Measurements from ENCODE around the gene SAMD4A. TPM values are rescaled to one million over a fixed set of nuclear protein-coding genes. Genes with fewer than 3 reads are reported as not detected.

The SAMD4A gene
- total RNA-seq, 4 donors from 2014 or later = 2.9 to 19.5 (median 3.9) TPM

DNA sequence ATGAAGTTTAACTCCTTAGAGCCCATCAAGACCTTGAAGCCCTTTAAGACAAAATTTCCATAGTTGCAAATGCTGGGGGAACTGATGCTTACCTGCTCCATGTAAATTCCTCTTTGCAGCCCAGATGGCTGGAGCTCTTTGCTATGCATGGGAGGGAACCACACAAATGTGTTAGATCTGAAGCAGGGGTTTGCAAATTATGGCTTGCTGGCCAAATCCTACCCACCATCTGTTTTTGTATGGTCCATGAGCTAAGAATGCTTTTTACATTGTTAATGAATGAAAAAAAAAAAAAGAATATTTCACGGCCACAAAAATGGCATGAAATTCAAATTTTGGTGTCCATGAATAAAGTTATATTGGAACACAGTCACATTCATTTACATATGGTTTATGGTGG is 261.1 kb downstream of the SAMD4A start:
- Histone ChIP-seq H3K4me3 (no peak overlapping the region), H3K36me3 (no peaks in the 10 kb centered on the region), H3K27ac (no peak overlapping the region), H3K9me3 (peaks cover 0 to 21% (median 19%) of the 10 kb centered on the region in 3 donors), H3K27me3 (no peaks in the 10 kb centered on the region), H3K4me1 (no peaks in the 10 kb centered on the region)
- DNase-seq = no peak
- TF ChIP-seq, protein P1, sequence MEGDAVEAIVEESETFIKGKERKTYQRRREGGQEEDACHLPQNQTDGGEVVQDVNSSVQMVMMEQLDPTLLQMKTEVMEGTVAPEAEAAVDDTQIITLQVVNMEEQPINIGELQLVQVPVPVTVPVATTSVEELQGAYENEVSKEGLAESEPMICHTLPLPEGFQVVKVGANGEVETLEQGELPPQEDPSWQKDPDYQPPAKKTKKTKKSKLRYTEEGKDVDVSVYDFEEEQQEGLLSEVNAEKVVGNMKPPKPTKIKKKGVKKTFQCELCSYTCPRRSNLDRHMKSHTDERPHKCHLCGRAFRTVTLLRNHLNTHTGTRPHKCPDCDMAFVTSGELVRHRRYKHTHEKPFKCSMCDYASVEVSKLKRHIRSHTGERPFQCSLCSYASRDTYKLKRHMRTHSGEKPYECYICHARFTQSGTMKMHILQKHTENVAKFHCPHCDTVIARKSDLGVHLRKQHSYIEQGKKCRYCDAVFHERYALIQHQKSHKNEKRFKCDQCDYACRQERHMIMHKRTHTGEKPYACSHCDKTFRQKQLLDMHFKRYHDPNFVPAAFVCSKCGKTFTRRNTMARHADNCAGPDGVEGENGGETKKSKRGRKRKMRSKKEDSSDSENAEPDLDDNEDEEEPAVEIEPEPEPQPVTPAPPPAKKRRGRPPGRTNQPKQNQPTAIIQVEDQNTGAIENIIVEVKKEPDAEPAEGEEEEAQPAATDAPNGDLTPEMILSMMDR (IDR thresholded peaks at IDR 0.05) = no peak
- TF ChIP-seq POLR2A (IDR thresholded peaks at IDR 0.05) = no peak
- WGBS, 2 donors = 80 to 95% methylated on average over 1 of the region's 1 CpG
- intact Hi-C loops (cut with DNase I) = no loop called here

DNA sequence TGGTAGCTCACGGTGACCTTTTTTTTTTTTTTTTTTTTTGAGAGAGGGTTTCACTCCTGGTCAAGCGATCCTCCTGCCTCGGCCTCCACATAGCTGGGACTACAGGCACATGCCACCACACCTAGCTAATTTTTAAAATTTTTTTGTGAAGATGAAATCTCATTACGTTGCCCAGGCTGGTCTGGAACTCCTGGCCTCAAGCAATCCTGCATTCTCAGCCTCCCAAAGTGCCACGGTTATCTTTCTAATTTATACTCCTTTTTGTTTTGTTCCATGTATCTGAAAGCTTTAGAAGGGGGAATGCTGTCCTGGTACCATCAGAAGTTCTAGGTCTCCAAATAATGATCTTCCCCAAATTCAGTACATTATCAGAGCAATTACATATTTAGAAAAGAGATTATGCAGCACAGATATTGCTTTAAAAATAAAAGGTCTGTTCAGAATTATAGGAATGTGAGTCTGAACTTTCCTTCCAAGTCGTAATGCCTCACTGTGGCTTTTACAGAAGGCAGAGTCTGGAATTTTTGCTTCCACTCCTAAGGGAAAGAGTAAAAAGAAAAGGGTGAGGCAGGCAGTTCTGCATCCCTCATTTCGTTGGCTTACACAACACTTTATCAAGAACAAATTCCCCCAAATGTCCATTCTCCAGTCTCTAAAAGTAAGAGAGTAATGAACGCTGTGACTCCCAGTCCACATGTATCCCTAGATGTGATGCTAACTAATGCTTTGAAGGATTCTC is 262.7 kb downstream of the SAMD4A start:
- Histone ChIP-seq H3K27ac (no peak overlapping the region), H3K9me3 (peaks cover 0 to 8% (median 5%) of the 10 kb centered on the region in 3 donors), H3K36me3 (no peaks in the 10 kb centered on the region), H3K4me1 (no peaks in the 10 kb centered on the region), H3K4me3 (no peak overlapping the region), H3K27me3 (no peaks in the 10 kb centered on the region)
- intact Hi-C loops (cut with DNase I) = no loop called here
- no peak for DNase-seq
- TF ChIP-seq POLR2A (IDR thresholded peaks at IDR 0.05) = no peak
- TF ChIP-seq, protein P1 (IDR thresholded peaks at IDR 0.05) = no peak
- WGBS, 2 donors = 73% methylated on average over 7 to 8 of the region's 8 CpGs

DNA sequence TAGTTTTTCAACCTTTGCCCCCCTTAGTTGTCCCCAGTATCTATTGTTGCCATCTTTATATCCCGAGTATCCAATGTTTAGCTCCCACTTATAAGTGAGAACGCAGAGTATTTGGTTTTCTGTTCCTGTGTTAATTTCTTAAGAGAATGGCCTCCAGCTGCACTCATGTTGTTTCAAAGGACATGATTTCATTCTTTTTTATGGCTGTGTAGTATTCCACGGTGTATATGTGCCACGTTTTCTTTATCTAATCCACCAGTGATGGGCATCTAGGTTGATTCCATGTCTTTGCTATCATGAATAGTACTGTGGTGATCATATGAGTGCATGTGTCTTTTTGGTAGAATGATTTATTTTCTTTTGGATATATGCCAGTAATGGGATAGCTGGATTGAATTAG is 263.7 kb downstream of the SAMD4A start:
- H3K27ac ChIP-seq = no peak overlapping the region
- no peaks in the 10 kb centered on the region for H3K36me3 ChIP-seq
- WGBS, 2 donors = 93 to 97% methylated on average over 4 of the region's 4 CpGs
- DNase-seq = no peak
- TF ChIP-seq POLR2A (IDR thresholded peaks at IDR 0.05) = no peak
- TF ChIP-seq, protein P1 (IDR thresholded peaks at IDR 0.05) = no peak
- H3K4me1 ChIP-seq = no peaks in the 10 kb centered on the region
- intact Hi-C loops (cut with DNase I) = no loop called here
- no peaks in the 10 kb centered on the region for H3K27me3 ChIP-seq
- H3K4me3 ChIP-seq = no peak overlapping the region
- H3K9me3 ChIP-seq = no peaks in the 10 kb centered on the region

DNA sequence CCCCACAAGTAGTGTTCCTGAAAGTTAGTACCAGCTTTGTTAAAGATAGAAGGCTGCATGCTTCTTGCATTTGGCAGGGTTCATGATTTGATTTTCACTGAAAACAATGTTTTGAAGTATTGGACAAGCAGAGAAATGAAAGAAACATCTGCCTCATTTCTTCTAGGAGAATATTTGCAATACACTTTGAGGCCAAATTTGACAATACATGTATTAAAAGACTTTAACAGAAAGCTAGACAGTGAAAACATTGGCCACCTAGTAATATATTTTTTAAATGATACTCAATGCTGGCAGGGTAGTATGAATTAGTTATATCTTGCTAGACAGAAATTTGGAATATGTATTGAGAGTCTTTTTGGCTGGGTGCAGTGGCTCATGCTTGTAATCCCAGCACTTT is 267.2 kb downstream of the SAMD4A start:
- Histone ChIP-seq H3K27ac (no peak overlapping the region), H3K4me1 (no peaks in the 10 kb centered on the region), H3K9me3 (no peaks in the 10 kb centered on the region), H3K27me3 (no peaks in the 10 kb centered on the region), H3K4me3 (no peak overlapping the region), H3K36me3 (no peaks in the 10 kb centered on the region)
- no peak for DNase-seq
- TF ChIP-seq POLR2A (IDR thresholded peaks at IDR 0.05) = no peak
- TF ChIP-seq, protein P1 (IDR thresholded peaks at IDR 0.05) = no peak
- intact Hi-C loops (cut with DNase I) = no loop called here

DNA sequence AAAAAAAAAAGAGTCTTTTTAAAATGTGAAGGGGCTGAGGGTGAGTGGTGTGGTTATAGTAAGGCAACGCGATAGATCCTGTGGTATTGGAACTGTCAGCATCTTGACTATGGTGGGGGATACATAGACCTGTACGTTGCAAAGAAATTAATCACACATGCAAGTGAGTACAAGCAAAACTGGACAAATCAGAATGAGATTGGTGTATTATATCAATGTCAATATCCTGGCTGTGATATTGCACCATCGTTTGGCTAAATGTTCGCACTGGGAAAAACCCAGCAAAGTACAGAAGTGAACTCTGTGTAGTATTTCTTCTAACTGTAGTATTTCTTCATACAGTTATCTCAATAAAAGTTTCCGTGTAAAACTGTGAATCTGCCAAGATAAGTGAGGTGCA is 267.8 kb downstream of the SAMD4A start:
- Histone ChIP-seq H3K9me3 (no peaks in the 10 kb centered on the region), H3K27ac (no peak overlapping the region), H3K4me3 (no peak overlapping the region), H3K4me1 (no peaks in the 10 kb centered on the region), H3K36me3 (no peaks in the 10 kb centered on the region), H3K27me3 (no peaks in the 10 kb centered on the region)
- WGBS, 2 donors = 60 to 71% methylated on average over 6 of the region's 6 CpGs
- TF ChIP-seq, protein P1 (IDR thresholded peaks at IDR 0.05) = no peak
- no peak for TF ChIP-seq POLR2A (IDR thresholded peaks at IDR 0.05)
- no peak for DNase-seq
- intact Hi-C loops (cut with DNase I) = no loop called here

Data from esophagus squamous epithelium (tissue), 5 donors.